ENCODE results near the gene MOSPD3.

MOSPD3 gene

GRCh38 chr7:100609958-100610357 lies 2.4 kb upstream of the MOSPD3 start:
- TF ChIP-seq NFRKB (IDR thresholded peaks at IDR 0.05) (no peak), LEF1 (IDR thresholded peaks at IDR 0.05; ENCODE audit: borderline replicate concordance) (no peak), FOXA1 (IDR thresholded peaks at IDR 0.05) (no peak), SP1 (IDR thresholded peaks at IDR 0.05) (no peak), PKNOX1 (IDR thresholded peaks at IDR 0.05) (no peak), FOXK2 (IDR thresholded peaks at IDR 0.05) (no peak), ELF4 (IDR thresholded peaks at IDR 0.05) (no peak), L3MBTL2 (conservative IDR thresholded peaks at IDR 0.05) (no peak), ZNF384 (IDR thresholded peaks at IDR 0.05) (no peak), TARDBP (IDR thresholded peaks at IDR 0.05) (no peak), HDGF (IDR thresholded peaks at IDR 0.05; ENCODE audit: borderline replicate concordance) (no peak), CTBP1 (IDR thresholded peaks at IDR 0.05; ENCODE audit: borderline replicate concordance) (no peak), SUZ12 (IDR thresholded peaks at IDR 0.05) (no peak), FOXM1 (IDR thresholded peaks at IDR 0.05; ENCODE audit: borderline replicate concordance) (no peak), BHLHE40 (IDR thresholded peaks at IDR 0.05; ENCODE audit: borderline replicate concordance) (no peak), ARNT (IDR thresholded peaks at IDR 0.05) (no peak)
- CTCF ChIA-PET, result interaction anchor here (0.6 kb wide), 1 partner anchor 180 kb away, joined by 4 read pairs; no protein-coding TSS in a partner anchor
- POLR2A ChIA-PET, result interaction anchor here (1.3 kb wide), 1 partner anchor 24 kb away, joined by 4 read pairs; the partner anchor contains the start of gene FBXO24

GRCh38 chr7:100612730-100613390 lies 520 bp downstream of the MOSPD3 start:
- ChIA-PET CTCF (interaction anchor here (1.0 to 1.9 kb wide), 7 partner anchors 13 to 113 kb away, joined by 3 to 9 read pairs (median 3); partner anchors contain the start of genes FBXO24 and LRCH4), POLR2A (interaction anchor here (0.7 to 2.3 kb wide), 13 partner anchors 10 to 262 kb away, joined by 3 to 23 read pairs (median 5); partner anchors contain the start of genes FBXO24, GNB2, LRCH4 and POP7)
- DNase-seq (ENCODE audit: extremely low spot score), result no peak
- TF ChIP-seq SUZ12 (IDR thresholded peaks at IDR 0.05) (no peak), ELF4 (IDR thresholded peaks at IDR 0.05) (no peak), PKNOX1 (IDR thresholded peaks at IDR 0.05) (no peak), SP1 (IDR thresholded peaks at IDR 0.05) (no peak), TARDBP (IDR thresholded peaks at IDR 0.05) (no peak), ARNT (IDR thresholded peaks at IDR 0.05) (no peak), NFRKB (IDR thresholded peaks at IDR 0.05) (no peak), CTBP1 (IDR thresholded peaks at IDR 0.05; ENCODE audit: borderline replicate concordance) (no peak), ZNF384 (IDR thresholded peaks at IDR 0.05) (no peak), FOXM1 (IDR thresholded peaks at IDR 0.05; ENCODE audit: borderline replicate concordance) (no peak), BHLHE40 (IDR thresholded peaks at IDR 0.05; ENCODE audit: borderline replicate concordance) (no peak), FOXK2 (IDR thresholded peaks at IDR 0.05) (no peak), HDGF (IDR thresholded peaks at IDR 0.05; ENCODE audit: borderline replicate concordance) (no peak), L3MBTL2 (conservative IDR thresholded peaks at IDR 0.05) (no peak), LEF1 (IDR thresholded peaks at IDR 0.05; ENCODE audit: borderline replicate concordance) (no peak)

More at GRCh38 chr7:100609958-100610357, 2.4 kb upstream of the MOSPD3 start:
- DNase-seq (ENCODE audit: extremely low spot score), result no peak

- POLR2A ChIA-PET, result interaction anchor here (1.2 to 2.3 kb wide), 4 partner anchors 11 to 92 kb away, joined by 3 to 14 read pairs (median 8); partner anchors contain the start of genes FBXO24, PCOLCE and POP7
- CTCF ChIA-PET, result interaction anchor here (1.1 to 1.9 kb wide), 6 partner anchors 10 to 113 kb away, joined by 3 to 9 read pairs (median 4); partner anchors contain the start of genes FBXO24 and LRCH4
- TF ChIP-seq L3MBTL2 (conservative IDR thresholded peaks at IDR 0.05) (no peak), SUZ12 (IDR thresholded peaks at IDR 0.05) (no peak), TARDBP (IDR thresholded peaks at IDR 0.05) (no peak), LEF1 (IDR thresholded peaks at IDR 0.05; ENCODE audit: borderline replicate concordance) (no peak), ARNT (IDR thresholded peaks at IDR 0.05) (no peak), ZNF384 (IDR thresholded peaks at IDR 0.05) (no peak), FOXA1 (IDR thresholded peaks at IDR 0.05) (no peak), FOXK2 (IDR thresholded peaks at IDR 0.05) (no peak), NFRKB (IDR thresholded peaks at IDR 0.05) (no peak), CTBP1 (IDR thresholded peaks at IDR 0.05; ENCODE audit: borderline replicate concordance) (no peak), FOXM1 (IDR thresholded peaks at IDR 0.05; ENCODE audit: borderline replicate concordance) (no peak), PKNOX1 (IDR thresholded peaks at IDR 0.05) (no peak), ELF4 (IDR thresholded peaks at IDR 0.05) (no peak), SP1 (IDR thresholded peaks at IDR 0.05) (no peak)
- no peak for DNase-seq (ENCODE audit: extremely low spot score)
Measured at GRCh38 chr7:100613412-100614175, 1.3 kb downstream of the MOSPD3 start.

- no peak for TF ChIP-seq HDGF (IDR thresholded peaks at IDR 0.05; ENCODE audit: borderline replicate concordance)
- TF ChIP-seq LEF1 (IDR thresholded peaks at IDR 0.05; ENCODE audit: borderline replicate concordance), result no peak
- no peak for DNase-seq (ENCODE audit: extremely low spot score)
- ChIA-PET CTCF (interaction anchor here (1.1 to 1.2 kb wide), 2 partner anchors 11 to 112 kb away, joined by 3 read pairs; no protein-coding TSS in a partner anchor), POLR2A (interaction anchor here (1.2 to 1.6 kb wide), 2 partner anchors 12 to 28 kb away, joined by 3 to 7 read pairs; partner anchors contain the start of genes FBXO24 and PCOLCE)
Measured at GRCh38 chr7:100614308-100614861, 2.0 kb downstream of the MOSPD3 start.

- ChIA-PET CTCF (interaction anchor here (1.0 to 1.1 kb wide), 2 partner anchors 9 to 60 kb away, joined by 3 to 5 read pairs; no protein-coding TSS in a partner anchor), POLR2A (no interaction called here)
- no peak for DNase-seq (ENCODE audit: extremely low spot score)
- TF ChIP-seq ELF4 (IDR thresholded peaks at IDR 0.05) (no peak), ARNT (IDR thresholded peaks at IDR 0.05) (no peak), FOXK2 (IDR thresholded peaks at IDR 0.05) (no peak), FOXM1 (IDR thresholded peaks at IDR 0.05; ENCODE audit: borderline replicate concordance) (no peak), FOXA1 (IDR thresholded peaks at IDR 0.05) (no peak), SP1 (IDR thresholded peaks at IDR 0.05) (no peak), HDGF (IDR thresholded peaks at IDR 0.05; ENCODE audit: borderline replicate concordance) (no peak), TARDBP (IDR thresholded peaks at IDR 0.05) (no peak), NFRKB (IDR thresholded peaks at IDR 0.05) (no peak), SUZ12 (IDR thresholded peaks at IDR 0.05) (no peak), CTBP1 (IDR thresholded peaks at IDR 0.05; ENCODE audit: borderline replicate concordance) (no peak), LEF1 (IDR thresholded peaks at IDR 0.05; ENCODE audit: borderline replicate concordance) (no peak), L3MBTL2 (conservative IDR thresholded peaks at IDR 0.05) (no peak), ZNF384 (IDR thresholded peaks at IDR 0.05) (no peak), BHLHE40 (IDR thresholded peaks at IDR 0.05; ENCODE audit: borderline replicate concordance) (no peak), PKNOX1 (IDR thresholded peaks at IDR 0.05) (no peak)
Measured at GRCh38 chr7:100620239-100620638, 7.9 kb downstream of the MOSPD3 start.

Data from HEK293T (cell line).